ENCODE measurements around the gene NDUFAF7.

DNA sequence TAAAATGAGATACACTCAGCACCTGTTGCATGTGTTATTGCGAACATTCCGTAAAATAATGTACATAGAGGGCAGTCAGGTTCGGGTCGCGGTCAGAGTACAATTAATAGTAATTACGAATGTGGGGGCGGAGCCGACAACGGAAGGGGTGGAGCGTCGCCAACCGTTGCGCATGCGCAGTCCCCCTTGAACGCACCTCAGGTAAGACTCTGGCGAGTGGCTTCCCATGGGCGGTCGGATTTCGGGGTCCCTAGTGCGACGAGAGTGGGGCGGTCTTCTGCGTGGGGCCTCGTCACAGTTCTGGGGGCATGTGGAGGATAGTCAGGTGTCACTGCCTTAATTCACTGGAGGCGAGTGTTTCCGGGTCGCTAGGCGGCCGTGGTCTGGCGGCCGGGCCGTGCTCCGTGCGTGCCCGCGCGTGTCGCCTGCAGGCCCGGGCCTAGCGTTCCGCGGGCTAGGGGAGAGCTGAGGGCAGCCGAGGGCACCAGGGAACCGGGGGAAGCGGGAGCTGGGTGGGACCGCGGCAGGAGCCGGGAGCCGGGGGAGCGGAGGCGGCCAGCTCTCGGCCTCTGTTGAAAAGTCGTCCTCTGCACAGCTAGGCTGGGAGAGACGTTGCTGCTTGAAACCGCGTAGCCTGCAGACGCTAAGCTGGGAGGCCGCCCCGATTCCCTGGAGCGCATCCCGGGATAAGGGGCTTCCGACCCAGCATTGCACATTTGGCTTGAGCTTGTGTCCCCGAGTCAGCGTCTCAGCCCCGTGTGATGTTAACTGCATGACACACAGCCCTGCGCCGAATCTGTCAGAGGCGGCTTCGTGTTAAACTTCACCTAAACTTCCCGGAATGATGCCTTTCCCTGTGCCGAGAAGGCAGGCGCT lies 34.9 kb upstream of the NDUFAF7 start, which contains the start of gene CEBPZOS:
- TF ChIP-seq, protein P1, sequence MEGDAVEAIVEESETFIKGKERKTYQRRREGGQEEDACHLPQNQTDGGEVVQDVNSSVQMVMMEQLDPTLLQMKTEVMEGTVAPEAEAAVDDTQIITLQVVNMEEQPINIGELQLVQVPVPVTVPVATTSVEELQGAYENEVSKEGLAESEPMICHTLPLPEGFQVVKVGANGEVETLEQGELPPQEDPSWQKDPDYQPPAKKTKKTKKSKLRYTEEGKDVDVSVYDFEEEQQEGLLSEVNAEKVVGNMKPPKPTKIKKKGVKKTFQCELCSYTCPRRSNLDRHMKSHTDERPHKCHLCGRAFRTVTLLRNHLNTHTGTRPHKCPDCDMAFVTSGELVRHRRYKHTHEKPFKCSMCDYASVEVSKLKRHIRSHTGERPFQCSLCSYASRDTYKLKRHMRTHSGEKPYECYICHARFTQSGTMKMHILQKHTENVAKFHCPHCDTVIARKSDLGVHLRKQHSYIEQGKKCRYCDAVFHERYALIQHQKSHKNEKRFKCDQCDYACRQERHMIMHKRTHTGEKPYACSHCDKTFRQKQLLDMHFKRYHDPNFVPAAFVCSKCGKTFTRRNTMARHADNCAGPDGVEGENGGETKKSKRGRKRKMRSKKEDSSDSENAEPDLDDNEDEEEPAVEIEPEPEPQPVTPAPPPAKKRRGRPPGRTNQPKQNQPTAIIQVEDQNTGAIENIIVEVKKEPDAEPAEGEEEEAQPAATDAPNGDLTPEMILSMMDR (conservative IDR thresholded peaks at IDR 0.05; ENCODE audit: low read depth, low read length) = no peak
- TF ChIP-seq EZH2 (IDR thresholded peaks at IDR 0.05; ENCODE audit: borderline replicate concordance, low read depth, low read length, poor library complexity, severe bottlenecking) = no peak

All from A673 (cell line).